NB4 (cell line): ENCODE results near the gene ABLIM3.
A peak's percentile ranks its signal among the peaks of the same experiment; 100 is the strongest.

ENCODE experiments used
- CTCF ChIP-seq: IDR thresholded peaks from one replicate; pipeline ENCODE4 v1.5.1; 2012; ENCODE audit warnings: low read depth, low read length
- POLR2A ChIP-seq: IDR thresholded peaks from 2 replicates; pipeline ENCODE4 v1.6.1; 2011; ENCODE audit warnings: mild to moderate bottlenecking; ENCODE audit not compliant: insufficient read length; ENCODE audit errors: extremely low read depth

- TF ChIP-seq POLR2A: no peak
- peak; percentile 39 for TF ChIP-seq CTCF
These were observed 87.5 kb downstream of the ABLIM3 start for GRCh38 chr5:149228618-149229297.
